ENCODE measurements around the gene B4GAT1. TPM values are rescaled to one million over a fixed set of nuclear protein-coding genes. Genes with fewer than 3 reads are reported as not detected.

Gene B4GAT1
- total RNA-seq, 1 donor from 2014 or later, result 43.8 TPM

DNA sequence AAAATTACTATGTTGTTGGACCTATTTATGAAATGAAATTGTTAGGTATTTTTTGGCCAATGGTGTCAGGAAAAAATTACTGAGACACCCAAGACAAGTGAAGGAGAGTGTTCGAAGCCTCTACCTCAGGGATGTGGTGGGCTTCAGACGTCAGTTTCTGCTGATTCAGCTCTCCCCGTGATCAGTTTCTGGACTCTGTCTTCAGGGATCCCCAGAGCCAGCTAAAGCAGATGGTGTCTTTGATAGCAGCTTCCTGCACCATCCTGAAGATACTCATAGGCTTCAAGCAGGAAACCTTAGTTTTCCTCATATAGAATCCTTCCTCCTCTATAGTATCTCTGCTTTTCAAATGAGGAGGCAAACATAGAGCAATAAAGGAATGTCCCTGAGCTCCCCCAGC is 38.0 kb downstream of the B4GAT1 start:
- no peak for DNase-seq (ENCODE audit: low spot score)

DNA sequence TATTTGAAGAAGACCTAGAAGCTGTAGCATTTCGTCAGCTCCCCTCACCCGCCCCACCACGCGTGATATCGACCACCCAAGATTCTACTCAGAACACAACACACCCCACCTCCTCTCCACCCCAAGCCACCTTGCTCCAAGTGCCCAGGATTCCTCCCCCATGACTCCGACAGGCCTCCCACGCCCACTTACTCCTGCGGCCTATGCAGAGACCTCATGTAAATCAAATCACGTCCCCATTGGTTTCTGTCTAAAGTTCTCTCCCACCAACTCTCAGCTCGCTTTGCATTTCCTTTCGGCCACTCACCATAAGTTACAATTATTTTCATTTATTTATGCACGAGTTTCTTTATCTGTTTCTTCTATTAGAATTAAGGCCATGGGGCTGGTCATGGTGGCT is 44.8 kb downstream of the B4GAT1 start:
- no peak for DNase-seq (ENCODE audit: low spot score)

DNA sequence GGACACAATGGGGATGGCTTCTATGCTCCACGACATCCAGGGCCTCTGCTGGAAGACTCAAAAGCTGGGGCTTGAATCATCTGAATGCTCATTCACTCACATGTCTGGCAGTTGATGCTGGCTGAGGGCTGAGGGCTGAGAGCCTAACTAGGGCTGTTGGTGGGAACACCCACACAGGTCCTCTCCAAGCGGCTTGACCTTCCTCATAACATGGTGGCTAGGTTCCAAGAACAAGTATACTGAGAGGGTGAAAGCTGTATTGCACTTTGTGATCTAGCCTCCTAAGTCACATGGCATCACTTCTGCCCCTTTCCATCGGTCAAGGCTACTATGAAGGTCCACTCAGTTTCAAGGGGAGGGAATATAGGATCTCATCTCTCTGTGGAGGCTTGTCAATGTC is 48.2 kb downstream of the B4GAT1 start:
- no peak for DNase-seq (ENCODE audit: low spot score)

DNA sequence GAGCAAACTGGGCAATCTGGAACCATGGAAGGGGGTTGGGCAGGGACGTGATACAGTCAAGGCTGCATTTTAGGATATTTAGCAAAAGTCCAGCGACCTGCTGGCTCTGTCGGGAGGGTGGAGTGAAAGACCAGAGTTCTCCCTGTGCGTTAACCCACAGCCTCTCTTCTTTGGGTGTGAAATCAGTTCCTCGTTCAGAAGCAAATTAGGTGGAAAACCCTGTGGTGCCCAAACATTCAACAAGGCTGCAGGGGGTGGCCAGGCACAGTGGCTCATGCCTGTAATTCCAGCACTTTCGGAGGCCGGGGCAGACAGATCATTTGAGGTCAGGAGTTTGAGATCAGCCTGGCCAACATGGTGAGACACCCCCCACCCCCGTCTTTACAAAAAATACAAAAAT is 49.8 kb downstream of the B4GAT1 start:
- no peak for DNase-seq (ENCODE audit: low spot score)

Other genes with a start within 250 kb of the B4GAT1 start
- gene KLC2, start 89.9 kb downstream of the B4GAT1 start, total RNA-seq, result 60.8 TPM
- 187 TPM for gene RAB1B, start 79.0 kb downstream of the B4GAT1 start, total RNA-seq
- 1.1 TPM for gene CNIH2, start 69.5 kb downstream of the B4GAT1 start, total RNA-seq
- gene YIF1A, start 58.5 kb downstream of the B4GAT1 start, total RNA-seq, result 103 TPM
- 61.6 TPM for gene TMEM151A, start 55.7 kb downstream of the B4GAT1 start, total RNA-seq
- 34.7 TPM for gene CD248, start 30.6 kb downstream of the B4GAT1 start, total RNA-seq
- gene RIN1, start 11.2 kb downstream of the B4GAT1 start, total RNA-seq, result 16.0 TPM
- gene BRMS1, start 2.5 kb downstream of the B4GAT1 start, total RNA-seq, result 32.2 TPM
- 19.0 TPM for gene SLC29A2, start 24.1 kb upstream of the B4GAT1 start, total RNA-seq
- gene NPAS4, start 73.4 kb upstream of the B4GAT1 start, total RNA-seq, result 1.5 TPM
- 32.8 TPM for gene MRPL11, start 91.2 kb upstream of the B4GAT1 start, total RNA-seq
- gene PELI3, start 119.3 kb upstream of the B4GAT1 start, total RNA-seq, result 20.3 TPM
- 61.2 TPM for gene DPP3, start 132.8 kb upstream of the B4GAT1 start, total RNA-seq
- 72.9 TPM for gene BBS1, start 163.0 kb upstream of the B4GAT1 start, total RNA-seq
- 24.1 TPM for gene ZDHHC24, start 198.4 kb upstream of the B4GAT1 start, total RNA-seq
- 0.12 TPM for gene ACTN3, start 199.3 kb upstream of the B4GAT1 start, total RNA-seq
- 87.4 TPM for gene CTSF, start 221.0 kb upstream of the B4GAT1 start, total RNA-seq
- 1.0 TPM for gene CCDC87, start 245.4 kb upstream of the B4GAT1 start, total RNA-seq
- gene CCS, start 245.6 kb upstream of the B4GAT1 start, total RNA-seq, result 64.9 TPM